Cardiac fibroblast (primary cell): ENCODE measurements around the gene ZBTB14.

Experiments
- DNase-seq, 2 donors: peaks; one replicate each; pipeline versions ENCODE4 v3.0.0 to v3.0.0-alpha.2; 2010; ENCODE audit warnings: low read depth in 2 of 2
- H3K4me3 ChIP-seq, 2 donors: replicated peaks in 1 of 2; 1 replicate in 1 of 2; 2 replicates in 1 of 2; pipeline ENCODE4 v1.5.1; 2011; ENCODE audit warnings: low read depth in 2 of 2, low read length in 2 of 2, mild to moderate bottlenecking in 2 of 2, moderate library complexity in 1 of 2
- TF ChIP-seq, protein P1 (sequence below): IDR thresholded peaks from one replicate; pipeline ENCODE4 v1.5.1; 2011; ENCODE audit warnings: low read depth, mild to moderate bottlenecking, low read length, inconsistent platforms

The ZBTB14 gene

DNA sequence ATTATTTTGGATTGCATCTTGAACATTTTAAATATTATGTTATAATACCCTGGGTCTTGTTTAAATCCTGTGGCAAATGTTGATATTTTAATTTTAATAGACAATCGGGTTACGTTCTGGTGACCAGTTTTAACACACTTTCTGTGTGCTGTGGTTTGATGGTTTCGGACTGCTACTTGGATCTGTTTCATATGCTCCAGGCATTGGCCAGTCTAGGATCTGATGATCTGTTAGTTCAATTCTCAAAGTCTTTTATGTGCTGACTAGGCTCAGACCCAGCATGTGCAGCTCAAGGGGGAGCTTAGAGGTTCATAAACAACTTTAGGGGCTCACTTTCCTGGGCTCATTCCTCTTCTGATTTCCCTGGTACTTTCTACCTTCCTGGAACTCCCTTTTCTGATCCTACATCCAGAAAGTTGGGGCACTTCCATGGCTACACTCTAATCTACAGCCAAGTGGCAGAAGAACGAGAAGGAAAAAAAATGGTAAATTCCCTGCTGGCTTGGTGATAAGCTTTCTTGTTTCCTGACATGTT lies 5.0 kb upstream of the ZBTB14 start:
- TF ChIP-seq, protein P1, sequence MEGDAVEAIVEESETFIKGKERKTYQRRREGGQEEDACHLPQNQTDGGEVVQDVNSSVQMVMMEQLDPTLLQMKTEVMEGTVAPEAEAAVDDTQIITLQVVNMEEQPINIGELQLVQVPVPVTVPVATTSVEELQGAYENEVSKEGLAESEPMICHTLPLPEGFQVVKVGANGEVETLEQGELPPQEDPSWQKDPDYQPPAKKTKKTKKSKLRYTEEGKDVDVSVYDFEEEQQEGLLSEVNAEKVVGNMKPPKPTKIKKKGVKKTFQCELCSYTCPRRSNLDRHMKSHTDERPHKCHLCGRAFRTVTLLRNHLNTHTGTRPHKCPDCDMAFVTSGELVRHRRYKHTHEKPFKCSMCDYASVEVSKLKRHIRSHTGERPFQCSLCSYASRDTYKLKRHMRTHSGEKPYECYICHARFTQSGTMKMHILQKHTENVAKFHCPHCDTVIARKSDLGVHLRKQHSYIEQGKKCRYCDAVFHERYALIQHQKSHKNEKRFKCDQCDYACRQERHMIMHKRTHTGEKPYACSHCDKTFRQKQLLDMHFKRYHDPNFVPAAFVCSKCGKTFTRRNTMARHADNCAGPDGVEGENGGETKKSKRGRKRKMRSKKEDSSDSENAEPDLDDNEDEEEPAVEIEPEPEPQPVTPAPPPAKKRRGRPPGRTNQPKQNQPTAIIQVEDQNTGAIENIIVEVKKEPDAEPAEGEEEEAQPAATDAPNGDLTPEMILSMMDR, result no peak
- no peak overlapping the region for H3K4me3 ChIP-seq
- DNase-seq, result no peak

DNA sequence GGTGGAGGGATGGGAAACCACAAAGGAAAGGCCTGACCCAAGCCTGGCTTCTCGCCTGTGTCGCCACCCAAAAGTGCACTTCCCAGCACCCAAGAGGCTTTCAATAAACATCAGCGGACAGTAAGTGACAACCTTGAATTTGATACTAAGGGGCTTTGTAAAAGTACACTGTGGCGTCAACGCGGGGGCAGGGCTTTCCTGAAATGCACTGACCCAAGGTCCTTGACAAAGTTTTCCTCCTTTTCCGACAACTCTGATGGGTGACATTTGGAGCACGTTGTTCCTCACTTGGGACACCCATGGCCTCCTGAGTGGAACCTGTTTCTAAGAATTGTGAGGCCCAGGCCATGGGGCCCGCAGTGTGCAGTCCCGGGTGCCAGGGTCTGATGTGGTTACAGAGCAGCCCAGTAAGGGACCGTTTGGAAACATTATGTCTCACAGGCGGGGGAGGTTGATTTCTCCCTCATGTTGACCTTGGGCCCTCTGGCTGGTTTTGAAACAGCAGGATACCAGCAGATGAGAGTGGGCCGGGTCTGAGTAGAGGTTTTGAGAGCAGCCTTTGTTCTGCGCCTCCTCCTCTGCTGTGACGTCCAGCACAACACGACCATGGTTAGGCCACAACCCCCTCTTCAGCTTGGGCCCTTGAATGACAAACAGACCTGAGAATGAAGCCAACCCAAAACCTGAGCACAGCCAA lies 2.8 kb upstream of the ZBTB14 start:
- TF ChIP-seq, protein P1, result no peak
- no peak for DNase-seq
- H3K4me3 ChIP-seq, result no peak overlapping the region

DNA sequence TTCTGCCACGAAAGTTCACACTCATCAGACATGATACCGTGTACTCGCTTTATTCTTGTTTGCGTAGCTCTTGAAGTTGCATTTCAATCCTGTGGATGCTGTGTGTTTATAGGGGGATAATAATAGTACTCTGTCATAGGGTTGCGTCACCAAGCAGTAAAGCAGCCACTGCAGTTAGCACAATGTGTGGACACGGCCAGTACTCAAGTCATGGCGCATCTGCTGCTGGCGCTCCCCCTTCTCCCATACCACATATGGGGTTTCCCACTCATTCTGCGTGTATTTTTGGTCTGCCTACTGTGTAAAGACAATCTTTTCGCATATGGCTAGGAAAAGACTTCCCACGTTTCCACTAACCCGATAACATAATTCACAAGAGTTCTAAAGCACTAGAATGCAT lies 2.1 kb upstream of the ZBTB14 start:
- H3K4me3 ChIP-seq, result no peak overlapping the region

DNA sequence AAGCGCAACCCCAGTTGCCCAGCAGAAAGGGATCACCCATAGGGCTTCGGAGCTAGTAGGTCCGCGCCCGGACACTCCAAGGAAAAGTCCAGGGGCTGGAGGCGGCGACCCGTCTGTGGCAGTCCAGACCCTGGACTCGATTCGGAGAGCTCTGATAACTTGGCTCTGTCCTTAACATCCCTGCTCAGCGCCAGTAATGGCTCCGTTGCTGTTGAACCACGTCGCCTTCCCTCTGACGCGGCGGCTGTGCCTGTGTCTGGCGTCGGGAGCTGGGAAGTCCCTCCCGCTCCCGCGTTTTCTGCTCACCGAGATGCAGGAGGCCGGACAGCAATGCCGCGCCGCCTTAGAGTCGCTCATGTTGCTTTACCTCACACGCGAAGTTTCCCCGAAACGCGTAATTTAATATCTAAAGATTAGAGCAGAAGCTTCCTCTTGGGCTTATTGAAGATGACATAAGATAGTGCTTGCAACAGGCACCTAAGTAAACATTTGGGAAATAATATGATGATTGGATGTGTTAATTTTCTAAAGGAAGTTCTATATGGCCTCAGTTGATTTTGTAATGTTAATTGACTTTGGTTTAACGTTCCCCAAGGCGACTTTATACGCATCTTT lies 1.3 kb upstream of the ZBTB14 start:
- TF ChIP-seq, protein P1, result no peak
- peak overlapping the region; percentile 57 to 69 for H3K4me3 ChIP-seq
- DNase-seq, result peak; percentile 87 to 89

More for the DNA sequence above, 2.1 kb upstream of the ZBTB14 start:
- TF ChIP-seq, protein P1, result no peak
- DNase-seq, result no peak

DNA sequence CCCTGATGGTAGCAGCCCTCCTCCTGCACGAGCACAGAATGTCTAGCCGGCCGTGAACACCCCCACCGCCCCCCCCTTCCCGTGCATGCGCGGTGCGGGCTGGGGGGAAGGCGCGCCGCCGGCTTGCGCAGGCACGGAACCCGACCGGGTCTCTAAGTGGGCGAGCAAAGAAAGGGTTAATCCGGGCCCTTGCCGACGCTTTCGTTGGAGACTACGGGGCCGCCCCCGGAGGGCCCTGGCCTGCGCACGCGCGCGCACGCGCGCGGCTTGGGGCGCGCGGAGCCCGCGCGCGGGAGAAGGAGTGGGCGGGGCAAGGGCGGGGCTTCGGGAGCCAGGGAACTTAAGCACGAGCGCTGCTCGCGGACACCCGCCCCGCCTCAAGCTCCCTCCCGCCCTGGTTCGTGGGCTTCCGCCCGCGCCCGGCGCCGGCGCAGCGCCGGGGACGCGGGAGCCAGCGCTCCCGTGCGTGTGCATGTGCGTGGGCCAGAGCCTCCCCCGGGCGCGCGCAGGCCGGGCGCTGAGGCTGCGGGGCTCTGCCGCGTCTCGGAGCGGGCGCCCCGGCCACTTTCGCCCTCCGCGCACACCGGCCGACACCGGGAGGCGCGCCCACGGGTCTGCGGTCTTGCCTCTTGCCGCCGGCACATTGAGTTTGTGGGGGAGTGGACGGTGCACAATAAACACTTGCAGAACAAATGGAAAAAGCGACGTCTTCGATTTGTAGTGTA lies 617 bp upstream of the ZBTB14 start:
- peak; percentile 97 to 98 for DNase-seq
- TF ChIP-seq, protein P1, result no peak
- peak overlapping the region; percentile 69 to 76 for H3K4me3 ChIP-seq

DNA sequence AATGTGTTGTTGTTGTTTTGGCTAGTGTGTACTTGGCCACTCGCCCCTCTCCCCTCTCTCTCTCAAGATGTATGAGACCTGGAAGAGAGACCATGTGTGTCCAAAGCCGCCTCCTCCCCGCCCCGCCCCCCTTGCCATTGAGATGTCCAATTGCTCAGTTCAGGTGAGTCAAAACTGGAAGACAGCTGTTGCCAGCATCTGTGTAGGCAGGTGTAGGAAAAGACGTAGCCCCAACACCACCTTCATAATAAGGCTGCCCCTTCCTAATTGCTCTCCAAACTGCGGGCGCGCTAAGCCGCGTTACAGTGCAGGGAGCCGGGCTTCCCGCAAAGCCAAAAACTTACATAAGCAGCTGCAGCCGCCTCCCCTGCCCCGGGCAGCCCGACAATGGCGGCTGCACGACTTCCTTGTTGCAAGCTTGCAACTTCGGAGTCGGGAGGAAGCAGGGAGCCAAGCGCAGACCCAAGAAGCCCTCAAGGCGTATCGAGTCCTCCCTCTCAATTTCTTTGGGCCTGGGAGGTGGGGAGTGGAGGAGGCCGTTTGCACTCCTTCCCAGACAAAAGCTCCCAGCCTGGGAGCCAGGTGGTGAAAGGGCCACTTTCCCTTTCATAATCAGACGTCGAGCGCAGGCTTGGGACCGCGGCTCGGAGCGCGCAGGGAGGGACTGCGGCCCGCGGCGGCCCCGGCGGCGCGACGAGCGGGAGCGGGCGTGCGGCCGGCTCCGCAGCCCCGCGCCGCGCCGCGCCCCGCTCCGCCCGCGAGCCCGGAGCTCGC lies 882 bp downstream of the ZBTB14 start:
- peak overlapping the region; percentile 76 to 82 for H3K4me3 ChIP-seq
- peak; percentile 56 to 60 for DNase-seq
- TF ChIP-seq, protein P1, result no peak
